ENCODE data around the gene ARMH4. TPM values are rescaled to one million over a fixed set of nuclear protein-coding genes. Genes with fewer than 3 reads are reported as not detected.

ARMH4 gene
- total and polyA plus RNA-seq, 10 donors, result 0.02 to 3.7 (median 1.2) TPM

DNA sequence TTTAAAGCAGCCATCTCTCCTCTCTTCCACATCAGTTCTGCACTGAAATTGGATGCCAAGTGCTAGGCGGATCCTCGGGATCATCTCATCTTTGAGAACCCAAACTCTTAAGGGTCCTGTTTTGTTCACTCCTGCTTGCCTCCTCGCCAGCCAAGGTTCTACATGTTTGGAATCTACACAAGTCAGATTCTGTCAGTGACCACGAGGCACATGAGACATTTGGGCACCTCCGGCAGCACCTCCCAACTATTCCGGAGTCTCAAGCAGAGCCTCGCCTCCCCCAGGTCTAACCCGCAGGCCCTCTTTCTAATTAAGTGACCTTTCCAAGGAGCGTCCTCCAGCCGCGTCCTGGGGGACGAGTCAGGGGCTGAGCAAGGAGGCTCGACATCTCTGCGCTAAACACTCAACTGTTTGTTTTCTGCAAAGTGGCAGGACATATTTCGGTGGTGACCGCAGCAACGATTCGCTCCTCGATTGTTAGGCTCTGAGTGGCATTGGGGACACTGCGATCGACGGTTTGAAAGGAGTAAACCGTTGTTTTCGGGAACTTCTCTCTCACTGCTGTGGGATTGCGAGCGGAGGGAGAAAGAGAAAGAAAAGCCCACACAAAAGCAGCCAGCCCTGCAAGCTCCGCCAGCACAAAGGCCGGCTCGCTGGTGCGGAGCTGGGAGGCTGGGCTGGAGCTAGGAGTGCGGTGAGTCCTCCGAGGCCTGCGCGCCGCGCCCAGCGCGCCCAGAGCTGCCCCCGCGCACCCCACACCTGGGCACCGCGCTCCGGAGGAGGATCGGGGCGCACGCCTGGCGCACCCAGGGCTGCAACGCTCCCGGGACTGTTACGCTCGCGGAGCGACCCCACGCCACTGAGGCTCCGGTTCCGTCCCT, 640 bp downstream of the ARMH4 start:
- H3K4me1 ChIP-seq, result peaks cover 8 to 25% (median 16%) of the 10 kb centered on the region in 6 donors
- H3K4me3 ChIP-seq, result peak overlapping the region; percentile 58 to 93 (median 81)
- DNase-seq, result peak; percentile 75
- no peak for TF ChIP-seq POLR2AphosphoS5 (IDR thresholded peaks at IDR 0.05)
- no peak for TF ChIP-seq POLR2A (IDR thresholded peaks at IDR 0.05)
- TF ChIP-seq, protein P1, sequence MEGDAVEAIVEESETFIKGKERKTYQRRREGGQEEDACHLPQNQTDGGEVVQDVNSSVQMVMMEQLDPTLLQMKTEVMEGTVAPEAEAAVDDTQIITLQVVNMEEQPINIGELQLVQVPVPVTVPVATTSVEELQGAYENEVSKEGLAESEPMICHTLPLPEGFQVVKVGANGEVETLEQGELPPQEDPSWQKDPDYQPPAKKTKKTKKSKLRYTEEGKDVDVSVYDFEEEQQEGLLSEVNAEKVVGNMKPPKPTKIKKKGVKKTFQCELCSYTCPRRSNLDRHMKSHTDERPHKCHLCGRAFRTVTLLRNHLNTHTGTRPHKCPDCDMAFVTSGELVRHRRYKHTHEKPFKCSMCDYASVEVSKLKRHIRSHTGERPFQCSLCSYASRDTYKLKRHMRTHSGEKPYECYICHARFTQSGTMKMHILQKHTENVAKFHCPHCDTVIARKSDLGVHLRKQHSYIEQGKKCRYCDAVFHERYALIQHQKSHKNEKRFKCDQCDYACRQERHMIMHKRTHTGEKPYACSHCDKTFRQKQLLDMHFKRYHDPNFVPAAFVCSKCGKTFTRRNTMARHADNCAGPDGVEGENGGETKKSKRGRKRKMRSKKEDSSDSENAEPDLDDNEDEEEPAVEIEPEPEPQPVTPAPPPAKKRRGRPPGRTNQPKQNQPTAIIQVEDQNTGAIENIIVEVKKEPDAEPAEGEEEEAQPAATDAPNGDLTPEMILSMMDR (IDR thresholded peaks at IDR 0.05 in 8 of 11, conservative IDR thresholded peaks at IDR 0.05 in 3 of 11), result no peak
- no peaks in the 10 kb centered on the region for H3K36me3 ChIP-seq
- H3K27me3 ChIP-seq (replicated peaks in 1 of 7), result peaks cover 0 to 82% (median 18%) of the 10 kb centered on the region in 7 donors
- intact Hi-C loops (cut with DNase I; ENCODE audit: low total_unique reads), result no loop called here
- peak overlapping the region in 4 of 8 donors; percentile 14 to 51 (median 46) for H3K27ac ChIP-seq
- WGBS, 5 donors, result 2 to 8% (median 3%) methylated on average over 26 to 56 of the region's 56 CpGs
- H3K9me3 ChIP-seq, result no peaks in the 10 kb centered on the region

DNA sequence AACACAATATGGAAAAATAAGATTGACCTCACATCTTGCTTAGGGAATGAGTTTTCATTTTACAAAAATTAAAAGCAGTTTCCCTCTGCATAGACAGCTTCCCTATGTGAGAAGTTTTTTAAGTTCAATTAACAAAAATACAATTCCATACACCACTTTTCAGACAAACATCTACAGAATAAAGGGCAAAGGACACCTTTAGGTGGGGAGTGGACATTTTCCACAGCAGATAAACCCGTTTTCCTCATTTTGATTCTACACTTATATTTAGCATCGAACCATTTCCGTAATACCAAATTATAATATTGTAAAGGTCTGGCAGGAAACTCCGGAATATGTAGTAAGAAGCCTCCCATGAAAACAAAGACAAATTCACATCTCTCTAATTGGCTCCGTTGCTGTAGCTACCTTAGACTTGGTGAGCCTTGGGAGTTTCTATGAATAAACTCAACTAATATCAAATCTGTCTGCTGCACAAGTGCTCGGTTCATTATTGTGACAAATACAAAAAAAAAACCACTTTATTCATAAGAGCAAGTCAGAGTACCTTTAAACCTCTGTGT, 1.7 kb downstream of the ARMH4 start:
- intact Hi-C loops (cut with DNase I; ENCODE audit: low total_unique reads), result no loop called here
- Histone ChIP-seq H3K27ac (no peak overlapping the region), H3K27me3 (replicated peaks in 1 of 7) (peaks cover 0 to 79% (median 18%) of the 10 kb centered on the region in 7 donors), H3K4me1 (peaks cover 8 to 25% (median 16%) of the 10 kb centered on the region in 6 donors), H3K9me3 (no peaks in the 10 kb centered on the region), H3K36me3 (no peaks in the 10 kb centered on the region), H3K4me3 (no peak overlapping the region)
- no peak for DNase-seq
- TF ChIP-seq, protein P1 (IDR thresholded peaks at IDR 0.05 in 8 of 11, conservative IDR thresholded peaks at IDR 0.05 in 3 of 11), result no peak
- TF ChIP-seq POLR2AphosphoS5 (IDR thresholded peaks at IDR 0.05), result no peak
- no peak for TF ChIP-seq POLR2A (IDR thresholded peaks at IDR 0.05)
- 83 to 93% (median 86%) methylated on average over 6 of the region's 6 CpGs for WGBS, 5 donors

DNA sequence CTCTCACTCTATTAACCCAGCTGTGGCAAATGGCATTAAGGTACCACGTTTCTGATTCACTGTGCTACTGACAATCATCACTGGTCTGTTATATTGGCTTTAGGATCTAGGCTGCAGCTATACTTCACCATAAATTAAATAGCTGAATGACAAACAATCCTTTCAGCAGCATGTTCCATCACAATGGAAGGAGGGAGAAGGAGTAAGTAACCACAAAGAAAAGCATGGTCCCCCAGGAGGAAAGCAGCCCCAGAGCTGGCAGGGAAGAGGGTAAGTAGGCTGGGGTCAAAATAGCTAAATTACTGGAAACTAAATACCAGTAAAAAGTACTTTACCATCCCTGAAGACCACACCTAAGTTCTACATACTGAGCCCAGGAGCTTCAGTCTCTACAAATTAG, 2.8 kb downstream of the ARMH4 start:
- no peak overlapping the region for H3K27ac ChIP-seq
- TF ChIP-seq, protein P1 (IDR thresholded peaks at IDR 0.05 in 8 of 11, conservative IDR thresholded peaks at IDR 0.05 in 3 of 11), result no peak
- TF ChIP-seq POLR2AphosphoS5 (IDR thresholded peaks at IDR 0.05) (no peak), POLR2A (IDR thresholded peaks at IDR 0.05) (no peak)
- no peaks in the 10 kb centered on the region for H3K36me3 ChIP-seq

DNA sequence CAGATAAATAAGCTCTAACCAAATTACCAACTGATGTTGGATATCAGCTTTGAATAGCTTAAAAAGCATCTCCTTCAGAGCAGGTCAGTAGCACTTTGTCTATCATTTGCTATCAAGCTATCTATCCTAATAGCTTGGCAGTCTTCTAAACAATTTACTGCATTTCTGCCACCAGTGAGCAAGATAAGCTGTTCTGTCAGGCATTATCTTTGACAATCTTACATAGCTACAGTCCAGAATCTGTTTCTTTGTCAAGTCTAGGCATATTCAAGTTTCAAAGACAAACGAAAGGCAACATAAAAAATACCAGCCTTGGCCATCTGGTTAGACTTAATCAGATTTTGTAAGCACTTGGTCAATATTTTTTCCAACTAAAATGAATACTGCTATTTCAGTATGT, 5.6 kb downstream of the ARMH4 start:
- no peak overlapping the region for H3K4me3 ChIP-seq
- WGBS, 5 donors, result 48 to 57% (median 53%) methylated on average over 1 of the region's 1 CpG
- H3K27ac ChIP-seq, result no peak overlapping the region
- H3K36me3 ChIP-seq, result no peaks in the 10 kb centered on the region
- intact Hi-C loops (cut with DNase I; ENCODE audit: low total_unique reads), result no loop called here
- DNase-seq, result no peak
- H3K27me3 ChIP-seq (replicated peaks in 1 of 7), result peaks cover 0 to 41% (median 9%) of the 10 kb centered on the region in 7 donors
- TF ChIP-seq POLR2AphosphoS5 (IDR thresholded peaks at IDR 0.05) (no peak), POLR2A (IDR thresholded peaks at IDR 0.05) (no peak)
- TF ChIP-seq, protein P1 (IDR thresholded peaks at IDR 0.05 in 8 of 11, conservative IDR thresholded peaks at IDR 0.05 in 3 of 11), result no peak
- H3K9me3 ChIP-seq, result no peaks in the 10 kb centered on the region
- peaks cover 0 to 7% (median 4%) of the 10 kb centered on the region in 6 donors for H3K4me1 ChIP-seq

More for the DNA sequence above, 2.8 kb downstream of the ARMH4 start:
- WGBS, 5 donors, result 63 to 70% (median 65%) methylated on average over 1 of the region's 1 CpG
- Histone ChIP-seq H3K9me3 (no peaks in the 10 kb centered on the region), H3K27me3 (replicated peaks in 1 of 7) (peaks cover 0 to 69% (median 18%) of the 10 kb centered on the region in 7 donors), H3K4me1 (peaks cover 8 to 25% (median 16%) of the 10 kb centered on the region in 6 donors), H3K4me3 (no peak overlapping the region)
- DNase-seq, result no peak
- intact Hi-C loops (cut with DNase I; ENCODE audit: low total_unique reads), result no loop called here

All from spleen (tissue), 11 donors.